Mesendoderm (in vitro differentiated cells): ENCODE data around the gene SUMF1. TPM values are rescaled to one million over a fixed set of nuclear protein-coding genes. Genes with fewer than 3 reads are reported as not detected.

ENCODE experiments used
- DNase-seq: peaks from one replicate; pipeline ENCODE4 v3.0.0; 2013
- H2AK5ac ChIP-seq: 2 replicates; pipeline ENCODE4 v1.6.1; 2013; ENCODE audit warnings: low read length, inconsistent platforms
- H2BK120ac ChIP-seq: 2 replicates; pipeline ENCODE4 v1.6.1; 2013; ENCODE audit warnings: low read depth, mild to moderate bottlenecking, low read length, moderate library complexity, mixed read lengths
- H2BK15ac ChIP-seq: replicated peaks from 2 replicates; pipeline ENCODE4 v1.6.1; 2013; ENCODE audit warnings: low read depth, mild to moderate bottlenecking, moderate library complexity
- H2BK5ac ChIP-seq: 2 replicates; pipeline ENCODE4 v1.6.1; 2013; ENCODE audit warnings: low read length, inconsistent platforms
- H3K18ac ChIP-seq: 2 replicates; pipeline ENCODE4 v1.6.1; 2013; ENCODE audit warnings: mild to moderate bottlenecking, low read length, mixed read lengths
- H3K23ac ChIP-seq: one replicate; pipeline ENCODE4 v1.6.1; 2013; ENCODE audit warnings: low read length
- H3K27ac ChIP-seq: 2 replicates; pipeline ENCODE4 v1.5.1; 2013; ENCODE audit warnings: low read depth, mild to moderate bottlenecking, inconsistent platforms, low read length, moderate library complexity
- H3K27me3 ChIP-seq: 2 replicates; pipeline ENCODE4 v1.6.1; 2013; ENCODE audit warnings: low read length, control low read depth, mild to moderate bottlenecking, inconsistent platforms; ENCODE audit not compliant: insufficient read depth, poor library complexity
- H3K36me3 ChIP-seq: 2 replicates; pipeline ENCODE4 v1.6.1; 2013; ENCODE audit warnings: low read length, inconsistent platforms; ENCODE audit not compliant: control insufficient read depth, insufficient read depth
- H3K4ac ChIP-seq: one replicate; pipeline ENCODE4 v1.6.1; 2013; ENCODE audit warnings: low read depth, mild to moderate bottlenecking, low read length, moderate library complexity
- H3K4me1 ChIP-seq: 2 replicates; pipeline ENCODE4 v1.6.1; 2013; ENCODE audit warnings: low read depth, low read length, inconsistent platforms; ENCODE audit not compliant: control insufficient read depth
- H3K4me2 ChIP-seq: 2 replicates; pipeline ENCODE4 v1.6.1; 2013; ENCODE audit warnings: low read length
- H3K4me3 ChIP-seq: 2 replicates; pipeline ENCODE4 v1.5.1; 2013; ENCODE audit warnings: mild to moderate bottlenecking, low read length
- H3K56ac ChIP-seq: one replicate; pipeline ENCODE4 v1.6.1; 2013; ENCODE audit warnings: low read length
- H3K79me1 ChIP-seq: 2 replicates; pipeline ENCODE4 v1.6.1; 2013; ENCODE audit warnings: low read length, inconsistent platforms
- H3K79me2 ChIP-seq: 2 replicates; pipeline ENCODE4 v1.6.1; 2013; ENCODE audit warnings: mild to moderate bottlenecking, low read length; ENCODE audit not compliant: control insufficient read depth, insufficient read depth
- H3K9ac ChIP-seq: 2 replicates; pipeline ENCODE4 v1.6.1; 2013; ENCODE audit warnings: low read length, inconsistent platforms
- H4K5ac ChIP-seq: one replicate; pipeline ENCODE4 v1.6.1; 2013; ENCODE audit warnings: low read length
- H4K8ac ChIP-seq: one replicate; pipeline ENCODE4 v1.6.1; 2013; ENCODE audit warnings: low read depth, mild to moderate bottlenecking, control low read depth, low read length, moderate library complexity
- WGBS: extraction: QIAGEN DNeasy Blood & Tissue Kit; methylation state at CpG from one replicate; pipeline ENCODE4 v1.1.7; 2013; ENCODE audit warnings: low lambda C conversion rate, missing lambda C conversion rate; ENCODE audit not compliant: insufficient coverage; ENCODE audit errors: extremely low coverage; 5-methylcytosine and 5-hydroxymethylcytosine counted together
- polyA plus RNA-seq, 2 experiments: library from polyadenylated mRNA; stranded (reverse); fragments of 200-250 nt; gene quantifications; one replicate each; pipeline ENCODE4 v1.2.3, GENCODE V29; 2013

The SUMF1 gene
- 7.2 TPM for polyA plus RNA-seq (2013, experiment 1 of 2)
- polyA plus RNA-seq (2013, experiment 2 of 2), result 7.5 TPM

DNA sequence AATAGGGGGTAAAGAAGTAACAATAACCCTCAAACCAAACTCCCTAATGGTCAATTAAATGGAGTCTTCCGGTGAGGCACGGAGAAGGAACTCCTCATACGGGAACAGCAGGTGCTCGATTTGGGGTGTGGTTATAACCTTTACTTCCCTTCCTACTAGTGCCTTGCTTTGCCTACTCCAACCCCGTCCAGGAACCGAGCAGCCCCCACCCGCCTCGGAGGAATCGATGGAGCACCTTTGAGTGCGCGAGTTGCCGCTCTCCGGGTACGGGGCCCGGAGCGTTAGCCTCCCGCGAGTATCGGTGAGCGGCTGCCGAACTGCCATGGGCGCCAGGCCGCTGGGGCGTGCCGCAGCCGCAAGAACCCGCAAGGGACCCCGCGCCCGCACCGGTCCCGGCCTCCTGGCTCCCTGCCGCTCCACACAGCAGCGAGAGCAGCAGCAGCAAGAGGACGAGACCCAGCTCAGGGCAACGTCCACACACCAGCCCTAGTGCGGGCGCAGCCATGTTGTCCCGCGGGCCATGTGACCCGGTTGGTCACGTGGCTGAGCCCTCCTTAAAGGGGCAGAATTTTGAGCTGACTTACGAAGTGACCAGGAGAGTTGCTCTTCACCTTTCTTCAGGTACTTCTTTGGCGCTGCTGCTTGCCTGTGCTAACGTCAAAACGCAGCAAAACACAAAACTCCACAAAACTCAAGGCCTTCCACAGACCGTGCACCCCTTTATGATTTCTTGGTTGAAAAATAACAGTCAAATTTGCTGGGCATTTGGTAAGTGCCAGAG is at the start of gene SUMF1:
Gene SUMF1, minus strand, starts transcription at position 529 of the 781 bp plus-strand sequence. Its CDS starts 24 bp downstream, at position 505.
- Histone ChIP-seq H3K79me2 (no peaks in the 10 kb centered on the region), H2BK5ac (no peak within 1 kb of the TSS), H3K4ac (no peak within 1 kb of the TSS), H3K79me1 (no peaks in the 10 kb centered on the region), H3K27ac (no peak within 1 kb of the TSS), H3K4me3 (peak within 1 kb of the TSS; percentile 24), H3K56ac (peak within 1 kb of the TSS; percentile 92), H2BK15ac (no peak within 1 kb of the TSS), H3K23ac (no peak within 1 kb of the TSS), H2AK5ac (no peak within 1 kb of the TSS), H4K8ac (peak within 1 kb of the TSS; percentile 91), H4K5ac (peak within 1 kb of the TSS; percentile 96), H3K9ac (peak within 1 kb of the TSS; percentile 59), H3K4me2 (peak within 1 kb of the TSS; percentile 32), H3K18ac (no peak within 1 kb of the TSS), H2BK120ac (no peak within 1 kb of the TSS), H3K4me1 (no peaks in the 10 kb centered on the region), H3K27me3 (no peaks in the 10 kb centered on the region), H3K36me3 (no peaks in the 10 kb centered on the region)
- WGBS, result no CpG with 5 or more reads among the region's 47 CpGs
- DNase-seq, result peak; percentile 89

DNA sequence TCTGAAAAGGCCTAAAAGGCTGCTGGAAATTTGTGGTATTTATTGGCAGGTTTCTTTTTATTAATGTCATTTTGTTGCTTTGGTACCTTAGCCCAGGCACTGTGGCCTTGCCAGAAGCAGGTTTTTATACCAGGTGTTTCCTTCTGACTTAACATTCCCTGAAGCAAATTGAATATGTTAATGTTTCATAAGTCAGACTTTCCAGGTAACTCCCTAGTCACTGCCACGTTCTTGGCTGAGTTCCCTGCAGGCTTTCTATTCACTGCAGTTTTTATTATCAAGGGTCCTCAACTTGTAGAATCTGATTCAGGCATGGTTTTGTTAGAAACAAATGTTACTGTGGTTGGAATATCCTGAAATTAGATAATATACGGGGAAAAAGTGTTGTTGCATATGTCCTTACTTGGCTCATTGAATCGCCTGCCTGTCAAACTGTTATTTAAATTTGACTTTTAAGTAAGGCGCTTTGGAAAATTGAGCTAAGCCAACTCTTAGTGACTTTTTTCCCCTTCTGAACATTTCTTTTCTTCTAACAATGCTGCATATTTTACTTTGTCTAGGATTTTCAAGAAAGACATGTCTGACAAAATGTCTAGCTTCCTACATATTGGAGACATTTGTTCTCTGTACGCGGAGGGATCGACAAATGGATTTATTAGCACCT is 49.0 kb upstream of the SUMF1 start:
- Histone ChIP-seq H3K9ac (no peak overlapping the region), H3K27me3 (no peaks in the 10 kb centered on the region), H2BK15ac (peak overlapping the region; percentile 67), H2BK120ac (no peak overlapping the region), H3K4ac (no peak overlapping the region), H2BK5ac (no peak overlapping the region), H3K56ac (no peak overlapping the region), H2AK5ac (no peak overlapping the region), H3K36me3 (no peaks in the 10 kb centered on the region), H4K5ac (no peak overlapping the region), H3K18ac (no peak overlapping the region), H3K27ac (no peak overlapping the region), H3K4me3 (no peak overlapping the region), H4K8ac (no peak overlapping the region), H3K23ac (no peak overlapping the region), H3K79me1 (no peaks in the 10 kb centered on the region), H3K79me2 (no peaks in the 10 kb centered on the region), H3K4me2 (no peak overlapping the region), H3K4me1 (peaks cover 6% of the 10 kb centered on the region)
- WGBS, result no CpG with 5 or more reads among the region's 7 CpGs
- no peak for DNase-seq

DNA sequence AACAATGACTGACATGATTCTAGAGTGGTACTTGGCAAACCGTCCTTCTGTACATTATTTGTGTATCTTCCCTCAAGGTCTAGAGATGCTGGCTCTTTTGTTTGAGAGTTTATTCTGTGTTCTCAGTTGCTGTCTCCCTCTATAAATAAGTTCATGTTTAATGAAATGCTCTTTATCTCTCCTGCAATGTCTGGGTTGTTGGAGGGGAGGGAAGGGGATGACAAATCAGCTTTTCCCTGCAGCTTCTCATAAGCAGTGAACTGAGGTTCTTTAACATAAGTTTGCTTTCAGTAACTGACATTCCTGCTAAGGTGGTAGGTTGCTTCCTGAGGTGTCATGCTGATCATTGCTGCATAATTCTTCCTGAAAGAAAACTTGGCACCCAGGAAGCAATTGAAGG is 47.8 kb upstream of the SUMF1 start:
- H3K27ac ChIP-seq, result no peak overlapping the region
- no peak overlapping the region for H2AK5ac ChIP-seq
- no peak overlapping the region for H3K18ac ChIP-seq
- H2BK5ac ChIP-seq, result no peak overlapping the region
- peak; percentile 44 for DNase-seq
- no peak overlapping the region for H4K8ac ChIP-seq
- no peak overlapping the region for H3K4me3 ChIP-seq
- no peak overlapping the region for H3K23ac ChIP-seq
- no peak overlapping the region for H2BK120ac ChIP-seq
- no peak overlapping the region for H3K4me2 ChIP-seq
- no peak overlapping the region for H3K9ac ChIP-seq
- no peaks in the 10 kb centered on the region for H3K27me3 ChIP-seq
- WGBS, result no CpG with 5 or more reads among the region's 1 CpG
- no peak overlapping the region for H4K5ac ChIP-seq
- no peak overlapping the region for H3K56ac ChIP-seq
- H3K4me1 ChIP-seq, result peaks cover 6% of the 10 kb centered on the region
- no peaks in the 10 kb centered on the region for H3K79me1 ChIP-seq
- H3K36me3 ChIP-seq, result no peaks in the 10 kb centered on the region
- no peak overlapping the region for H3K4ac ChIP-seq
- no peaks in the 10 kb centered on the region for H3K79me2 ChIP-seq
- no peak overlapping the region for H2BK15ac ChIP-seq

DNA sequence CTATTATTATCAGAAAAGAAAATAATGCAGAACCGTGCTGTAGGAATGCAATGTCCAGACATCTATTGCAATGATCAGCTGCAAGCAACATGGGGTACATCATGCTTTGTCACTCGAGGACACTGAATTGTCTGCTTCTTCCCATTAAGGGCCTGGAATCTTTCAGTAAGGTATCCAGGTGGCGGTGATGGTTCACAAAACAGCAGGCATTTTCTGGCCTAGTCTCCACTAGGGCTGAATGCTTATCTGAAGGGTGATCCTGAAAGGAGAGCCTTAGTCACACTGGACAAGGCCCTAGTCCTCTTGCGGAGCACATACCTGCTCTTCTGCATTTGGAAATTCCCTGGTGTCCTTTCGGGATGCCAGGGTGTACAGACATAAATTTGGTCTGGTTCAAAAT is 47.3 kb upstream of the SUMF1 start:
- Histone ChIP-seq H3K79me1 (no peaks in the 10 kb centered on the region), H2BK5ac (no peak overlapping the region), H3K27me3 (no peaks in the 10 kb centered on the region), H3K4ac (no peak overlapping the region), H3K4me2 (no peak overlapping the region), H4K8ac (no peak overlapping the region), H3K4me3 (no peak overlapping the region), H3K36me3 (no peaks in the 10 kb centered on the region), H3K56ac (no peak overlapping the region), H2AK5ac (no peak overlapping the region), H2BK120ac (no peak overlapping the region), H3K9ac (no peak overlapping the region), H3K79me2 (no peaks in the 10 kb centered on the region), H3K23ac (no peak overlapping the region), H3K27ac (no peak overlapping the region), H3K18ac (peak overlapping the region; percentile 6), H4K5ac (no peak overlapping the region), H2BK15ac (no peak overlapping the region), H3K4me1 (peaks cover 6% of the 10 kb centered on the region)
- no CpG with 5 or more reads among the region's 5 CpGs for WGBS
- peak; percentile 55 for DNase-seq

DNA sequence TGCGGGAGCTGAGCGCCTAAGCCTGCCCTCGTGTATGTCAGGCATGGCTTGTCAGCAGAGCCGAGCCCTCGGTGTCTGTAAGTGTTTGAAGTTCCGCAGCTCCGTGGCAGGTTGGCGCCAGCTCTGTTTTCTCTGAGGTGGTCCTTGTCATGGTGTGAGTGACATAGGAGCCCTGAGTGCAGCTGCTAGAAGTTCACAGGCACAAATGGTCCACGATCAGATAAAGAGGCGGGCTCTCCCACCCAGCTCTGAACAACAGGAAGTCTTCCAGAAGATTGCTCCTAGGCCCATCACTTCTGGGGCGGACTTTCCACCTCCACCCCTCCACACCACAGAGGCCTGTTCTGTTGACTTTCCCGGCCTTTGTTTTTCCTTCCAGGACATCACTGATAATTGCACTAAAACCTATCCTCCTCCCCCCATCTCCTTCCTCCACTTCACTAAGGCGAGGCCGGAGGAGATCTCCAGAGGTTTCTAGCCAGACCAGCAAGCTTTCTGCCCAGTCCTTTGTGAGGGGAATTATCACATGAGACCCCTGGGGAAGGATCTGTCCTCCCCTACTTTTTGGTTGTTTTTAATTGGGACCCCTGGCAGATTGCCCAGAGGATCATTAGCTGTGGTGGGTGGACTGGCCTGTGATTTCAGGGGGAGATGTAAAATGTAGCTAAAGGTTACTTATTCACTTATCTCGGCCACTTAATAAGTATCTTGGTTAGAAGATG is 46.0 kb upstream of the SUMF1 start:
- Histone ChIP-seq H3K27ac (peak overlapping the region; percentile 38), H3K4me3 (no peak overlapping the region), H3K18ac (peak overlapping the region; percentile 66), H3K56ac (no peak overlapping the region), H3K27me3 (no peaks in the 10 kb centered on the region), H3K36me3 (no peaks in the 10 kb centered on the region), H4K8ac (no peak overlapping the region), H2AK5ac (no peak overlapping the region), H3K4me1 (peaks cover 6% of the 10 kb centered on the region), H3K9ac (no peak overlapping the region), H3K79me2 (no peaks in the 10 kb centered on the region), H2BK5ac (no peak overlapping the region), H3K79me1 (no peaks in the 10 kb centered on the region), H4K5ac (no peak overlapping the region), H2BK15ac (no peak overlapping the region), H3K23ac (no peak overlapping the region), H2BK120ac (no peak overlapping the region), H3K4me2 (no peak overlapping the region), H3K4ac (no peak overlapping the region)
- peak; percentile 90 for DNase-seq
- WGBS, result no CpG with 5 or more reads among the region's 15 CpGs
